ENCODE data around the gene HOXC10. TPM values are rescaled to one million over a fixed set of nuclear protein-coding genes. Genes with fewer than 3 reads are reported as not detected.

HOXC10 gene
- total RNA-seq, 1 experiment from 2014 or later, result not detected

GRCh38 chr12:54006559-54007220 lies 21.7 kb downstream of the HOXC10 start:
- Mint-ChIP-seq H3K27ac (no peak overlapping the region), H3K9me3 (no peaks in the 10 kb centered on the region), H3K27me3 (ENCODE audit: low read depth) (peaks cover 100% of the 10 kb centered on the region), H3K4me3 (no peak overlapping the region), H3K4me1 (peaks cover 25% of the 10 kb centered on the region), H3K36me3 (no peaks in the 10 kb centered on the region; the same call in 1 of the 2 replicates)
- POLR2A ChIA-PET, result no interaction called here
- ATAC-seq, result no peak
- no peak for DNase-seq (ENCODE audit: low spot score)
- no peak for TF ChIP-seq FOXJ3 (CRISPR knock-in tag; IDR thresholded peaks at IDR 0.05; ENCODE audit: borderline replicate concordance)
- TF ChIP-seq MXD4 (CRISPR knock-in tag; IDR thresholded peaks at IDR 0.05; ENCODE audit: borderline replicate concordance), result no peak
- TF ChIP-seq ARID4B (CRISPR knock-in tag; IDR thresholded peaks at IDR 0.05; ENCODE audit: borderline replicate concordance), result no peak
- TF ChIP-seq CBFB (CRISPR knock-in tag; IDR thresholded peaks at IDR 0.05; ENCODE audit: low read depth), result no peak
- TF ChIP-seq HMGXB4 (CRISPR knock-in tag; IDR thresholded peaks at IDR 0.05), result no peak
- no peak for TF ChIP-seq SOX15 (CRISPR knock-in tag; IDR thresholded peaks at IDR 0.05)
- no peak for TF ChIP-seq HMGA2 (CRISPR knock-in tag; IDR thresholded peaks at IDR 0.05)
- TF ChIP-seq OVOL2 (CRISPR knock-in tag; IDR thresholded peaks at IDR 0.05; ENCODE audit: borderline replicate concordance), result no peak
- no peak for TF ChIP-seq FOXP4 (CRISPR knock-in tag; IDR thresholded peaks at IDR 0.05)
- no peak for TF ChIP-seq FOXK1 (CRISPR knock-in tag; IDR thresholded peaks at IDR 0.05)
- no peak for TF ChIP-seq ZNF121 (CRISPR knock-in tag; IDR thresholded peaks at IDR 0.05)
- no peak for TF ChIP-seq SMAD4 (CRISPR knock-in tag; IDR thresholded peaks at IDR 0.05)
- no peak for TF ChIP-seq SP1 (CRISPR knock-in tag; conservative IDR thresholded peaks at IDR 0.05)
- CTCF ChIA-PET, result interaction anchor here (0.7 to 10.8 kb wide), 21 partner anchors 11 to 373 kb away, joined by 3 to 107 read pairs (median 5); partner anchors contain the start of genes HOXC10, HOXC5 and SMUG1

GRCh38 chr12:54007538-54008259 lies 22.8 kb downstream of the HOXC10 start:
- no peak for ATAC-seq
- H3K27me3 Mint-ChIP-seq (ENCODE audit: low read depth), result peaks cover 100% of the 10 kb centered on the region
- TF ChIP-seq EMX1 (CRISPR knock-in tag; IDR thresholded peaks at IDR 0.05) (no peak), ZMAT4 (CRISPR knock-in tag; IDR thresholded peaks at IDR 0.05) (no peak), USF1 (CRISPR knock-in tag; IDR thresholded peaks at IDR 0.05) (no peak), ATF1 (CRISPR knock-in tag; IDR thresholded peaks at IDR 0.05) (no peak), FOXP1 (CRISPR knock-in tag; IDR thresholded peaks at IDR 0.05; ENCODE audit: borderline replicate concordance) (no peak), PREB (CRISPR knock-in tag; IDR thresholded peaks at IDR 0.05; ENCODE audit: borderline replicate concordance) (no peak), GTF2I (CRISPR knock-in tag; conservative IDR thresholded peaks at IDR 0.05) (no peak), TEAD1 (CRISPR knock-in tag; IDR thresholded peaks at IDR 0.05) (no peak), CREB1 (CRISPR knock-in tag; IDR thresholded peaks at IDR 0.05) (no peak), E2F1 (CRISPR knock-in tag; IDR thresholded peaks at IDR 0.05) (no peak)

More at GRCh38 chr12:54007538-54008259, 22.8 kb downstream of the HOXC10 start:
- Mint-ChIP-seq H3K4me1 (peaks cover 25% of the 10 kb centered on the region), H3K9me3 (no peaks in the 10 kb centered on the region), H3K27ac (no peak overlapping the region), H3K4me3 (no peak overlapping the region), H3K36me3 (no peaks in the 10 kb centered on the region)
- CTCF ChIA-PET, result interaction anchor here (0.5 to 10.8 kb wide), 12 partner anchors 10 to 208 kb away, joined by 3 to 107 read pairs (median 27); partner anchors contain the start of genes HOXC10 and HOXC5
- DNase-seq (ENCODE audit: low spot score), result no peak
- POLR2A ChIA-PET, result no interaction called here
